Thyroid gland (tissue), 4 donors: ENCODE results near the gene OR9A4. TPM values are rescaled to one million over a fixed set of nuclear protein-coding genes. Genes with fewer than 3 reads are reported as not detected.

ENCODE experiments used
- DNase-seq, 2 donors: peaks; one replicate each; pipeline ENCODE4 v3.0.0-alpha.2; 2019
- H3K27ac ChIP-seq, 3 donors: fragments of 200-600 bp; sonication (generic); 1 replicate in 2 of 3; 2 replicates in 1 of 3; pipeline ENCODE4 v1.5.1; 2016 to 2019; ENCODE audit warnings: mild to moderate bottlenecking in 1 of 3, moderate library complexity in 1 of 3
- H3K27me3 ChIP-seq: fragments of 200-600 bp; sonication (generic); one replicate; pipeline ENCODE4 v1.5.1; 2019
- H3K36me3 ChIP-seq, 2 donors: fragments of 200-600 bp; sonication (generic); one replicate each; pipeline ENCODE4 v1.5.1; 2016 to 2019
- H3K4me1 ChIP-seq, 2 donors: fragments of 200-600 bp; sonication (generic); one replicate each; pipeline ENCODE4 v1.5.1; 2017 to 2019
- H3K4me3 ChIP-seq, 3 donors: fragments of 200-600 bp; sonication (generic); replicated peaks in 1 of 3; 1 replicate in 2 of 3; 2 replicates in 1 of 3; pipeline ENCODE4 v1.5.1; 2016; ENCODE audit warnings: mild to moderate bottlenecking in 1 of 3
- H3K9me3 ChIP-seq: fragments of 200-600 bp; sonication (generic); one replicate; pipeline ENCODE4 v1.5.1; 2017
- CTCF ChIP-seq, 6 experiments: fragments of 200-600 bp in 3 of 6; fragments of 450-650 bp in 3 of 6; sonication (generic) in 3 of 6; IDR thresholded peaks; one replicate each; pipeline ENCODE4 v1.5.1; 2016 to 2019; ENCODE audit warnings: antibody characterized with exemption in 6 of 6, mild to moderate bottlenecking in 2 of 6, inconsistent platforms in 1 of 6, moderate library complexity in 1 of 6
- POLR2A ChIP-seq, 2 donors: fragments of 450-650 bp; IDR thresholded peaks; one replicate each; pipeline ENCODE4 v1.6.1; 2017; ENCODE audit warnings: antibody characterized with exemption in 2 of 2, mild to moderate bottlenecking in 2 of 2, moderate library complexity in 1 of 2
- WGBS, 2 donors: methylation state at CpG; one replicate each; pipeline ENCODE4 v1.1.5; 2017; 5-methylcytosine and 5-hydroxymethylcytosine counted together
- intact Hi-C: fragments of 100-400 bp; cut with DNase I; formaldehyde crosslinking; loops from one replicate; pipeline ENCODE4 v1.15.1; 2023
- total RNA-seq, 4 donors: library from RNA; depleted of rRNA; stranded (reverse); fragments of >200 nt; gene quantifications; one replicate each; pipeline ENCODE4 v1.2.3, GENCODE V29; 2016

Gene OR9A4
- total RNA-seq, 4 donors from 2014 or later = not detected

- no peaks in the 10 kb centered on the region for H3K4me1 ChIP-seq
- no peaks in the 10 kb centered on the region for H3K9me3 ChIP-seq
- WGBS, 2 donors = 81 to 86% methylated on average over 3 of the region's 3 CpGs
- H3K36me3 ChIP-seq = no peaks in the 10 kb centered on the region
- no peak overlapping the region for H3K4me3 ChIP-seq
- TF ChIP-seq CTCF (IDR thresholded peaks at IDR 0.05) (no peak), POLR2A (IDR thresholded peaks at IDR 0.05) (no peak)
- H3K27ac ChIP-seq = no peak overlapping the region
- no peak for DNase-seq
- H3K27me3 ChIP-seq = no peaks in the 10 kb centered on the region
- intact Hi-C loops = no loop called here
Measured at GRCh38 chr7:141944811-141945210, 28.6 kb downstream of the OR9A4 start.

- Histone ChIP-seq H3K36me3 (no peaks in the 10 kb centered on the region), H3K27me3 (no peaks in the 10 kb centered on the region), H3K9me3 (no peaks in the 10 kb centered on the region), H3K27ac (no peak overlapping the region), H3K4me1 (no peaks in the 10 kb centered on the region), H3K4me3 (no peak overlapping the region)
- DNase-seq = no peak
- 67 to 73% methylated on average over 3 of the region's 3 CpGs for WGBS, 2 donors
- intact Hi-C loops = no loop called here
- TF ChIP-seq CTCF (IDR thresholded peaks at IDR 0.05) (no peak), POLR2A (IDR thresholded peaks at IDR 0.05) (no peak)
Measured at GRCh38 chr7:141945356-141945755, 29.2 kb downstream of the OR9A4 start.

GRCh38 chr7:141946796-141947195 lies 30.6 kb downstream of the OR9A4 start, which contains the start of gene CLEC5A:
TSS of gene CLEC5A (minus strand) at chr7:141946974. CDS start at chr7:141946292, 682 bp downstream.
- H3K4me3 ChIP-seq = no peak within 1 kb of the TSS
- WGBS, 2 donors = 80 to 85% methylated on average over 3 of the region's 3 CpGs
- no peaks in the 10 kb centered on the region for H3K36me3 ChIP-seq
- TF ChIP-seq POLR2A (IDR thresholded peaks at IDR 0.05) (no peak), CTCF (IDR thresholded peaks at IDR 0.05) (no peak)
- no peaks in the 10 kb centered on the region for H3K4me1 ChIP-seq
- DNase-seq = no peak
- H3K27ac ChIP-seq = no peak within 1 kb of the TSS
- H3K27me3 ChIP-seq = no peaks in the 10 kb centered on the region
- no peaks in the 10 kb centered on the region for H3K9me3 ChIP-seq
- intact Hi-C loops = no loop called here

- 77 to 91% methylated on average over 2 of the region's 2 CpGs for WGBS, 2 donors
- TF ChIP-seq POLR2A (IDR thresholded peaks at IDR 0.05) (no peak), CTCF (IDR thresholded peaks at IDR 0.05) (no peak)
- no peaks in the 10 kb centered on the region for H3K9me3 ChIP-seq
- DNase-seq = no peak
- no peak overlapping the region for H3K27ac ChIP-seq
- intact Hi-C loops = no loop called here
- no peaks in the 10 kb centered on the region for H3K36me3 ChIP-seq
- H3K4me3 ChIP-seq = no peak overlapping the region
- no peaks in the 10 kb centered on the region for H3K4me1 ChIP-seq
- H3K27me3 ChIP-seq = no peaks in the 10 kb centered on the region
Measured at GRCh38 chr7:141949021-141949420, 32.8 kb downstream of the OR9A4 start.

- TF ChIP-seq CTCF (IDR thresholded peaks at IDR 0.05) = no peak
- no peak for TF ChIP-seq POLR2A (IDR thresholded peaks at IDR 0.05)
- no peaks in the 10 kb centered on the region for H3K9me3 ChIP-seq
- no peaks in the 10 kb centered on the region for H3K27me3 ChIP-seq
- no peaks in the 10 kb centered on the region for H3K4me1 ChIP-seq
- intact Hi-C loops = no loop called here
- H3K27ac ChIP-seq = no peak overlapping the region
- no peak overlapping the region for H3K4me3 ChIP-seq
- H3K36me3 ChIP-seq = no peaks in the 10 kb centered on the region
- WGBS, 2 donors = 57 to 66% methylated on average over 2 of the region's 2 CpGs
- no peak for DNase-seq
Measured at GRCh38 chr7:141949451-141949850, 33.3 kb downstream of the OR9A4 start.
